Endothelial cell of umbilical vein (primary cell): ENCODE measurements around the gene SCARF2. TPM values are rescaled to one million over a fixed set of nuclear protein-coding genes. Genes with fewer than 3 reads are reported as not detected.

Experiments
- BruUV-seq: library from RNA; stranded (reverse); fragments of 400-500 nt; replicated peaks from 2 replicates; lab custom pipeline; 2021; lab: Mats Ljungman, UMichigan
- CTCF ChIA-PET: fragments of 300-600, 350-600 bp; sonication (Branson Sonifier 250); formaldehyde crosslinking; loops from one replicate; lab custom pipeline; 2021; ENCODE audit warnings: antibody characterized with exemption, inconsistent platforms; lab: Charles Lee
- POLR2A ChIA-PET: fragments of 300-600, 350-600 bp; sonication (Branson Sonifier 250); formaldehyde crosslinking; loops from one replicate; lab custom pipeline; 2021; ENCODE audit warnings: antibody characterized with exemption, inconsistent platforms; lab: Charles Lee
- DNase-seq: peaks from one replicate; pipeline ENCODE4 v3.0.0-alpha.2; 2011; ENCODE audit warnings: low read depth, low spot score
- FAIRE-seq: peaks from 2 replicates; lab custom pipeline; 2011; peaks lifted over from hg19 to GRCh38; lab: Jason Lieb, UNC
- H2AFZ ChIP-seq: 2 replicates; pipeline ENCODE4 v1.6.0; 2012; ENCODE audit warnings: low read depth, low read length, control low read depth, inconsistent platforms
- H3K27ac ChIP-seq: 2 replicates; pipeline ENCODE4 v1.5.1; 2011; ENCODE audit warnings: low read depth, mild to moderate bottlenecking, control low read depth, low read length, moderate library complexity; ENCODE audit not compliant: insufficient read depth
- H3K27me3 ChIP-seq, 2 experiments: 2 replicates each; pipeline versions ENCODE4 v1.6.0 to v1.6.1; 2011; ENCODE audit warnings: low read length in 2 of 2, mixed read lengths in 1 of 2; ENCODE audit not compliant: control insufficient read depth in 2 of 2, insufficient read depth in 2 of 2
- H3K36me3 ChIP-seq, 2 experiments: 2 replicates in 1 of 2; 3 replicates in 1 of 2; pipeline ENCODE4 v1.5.1; 2011; ENCODE audit warnings: low read length in 2 of 2, mild to moderate bottlenecking in 1 of 2, moderate library complexity in 1 of 2; ENCODE audit not compliant: control insufficient read depth in 2 of 2, insufficient read depth in 2 of 2; ENCODE audit errors: extremely low read depth in 1 of 2
- H3K4me1 ChIP-seq: 3 replicates; pipeline ENCODE4 v1.5.1; 2011; ENCODE audit warnings: mild to moderate bottlenecking, low read length; ENCODE audit not compliant: control insufficient read depth, insufficient read depth; ENCODE audit errors: extremely low read depth
- H3K4me2 ChIP-seq: 2 replicates; pipeline ENCODE4 v1.6.1; 2011; ENCODE audit warnings: low read length, control low read depth, mixed read lengths; ENCODE audit not compliant: insufficient read depth
- H3K4me3 ChIP-seq, 3 experiments: fragments of 200-600 bp in 1 of 3; sonication (generic), shearing (Covaris generic) in 1 of 3; replicated peaks in 1 of 3; 2 replicates each; pipeline ENCODE4 v1.5.1; 2011 to 2016; ENCODE audit warnings: control low read depth in 3 of 3, low read length in 3 of 3, mild to moderate bottlenecking in 2 of 3, inconsistent platforms in 1 of 3, low read depth in 1 of 3, moderate library complexity in 1 of 3; ENCODE audit not compliant: insufficient read depth in 1 of 3
- H3K79me2 ChIP-seq: 2 replicates; pipeline ENCODE4 v1.6.0; 2012; ENCODE audit warnings: low read length, inconsistent platforms; ENCODE audit not compliant: control insufficient read depth, insufficient read depth
- H3K9ac ChIP-seq: replicated peaks from 2 replicates; pipeline ENCODE3; 2011; ENCODE audit warnings: low read length, control low read depth; ENCODE audit not compliant: insufficient read depth; ENCODE audit errors: extremely low read depth
- H3K9me1 ChIP-seq: replicated peaks from 3 replicates; pipeline ENCODE4 v1.6.0; 2011; ENCODE audit warnings: mild to moderate bottlenecking, low read length; ENCODE audit not compliant: control insufficient read depth, insufficient read depth; ENCODE audit errors: extremely low read depth
- H3K9me3 ChIP-seq: replicated peaks from 2 replicates; pipeline ENCODE4 v1.5.1; 2012; ENCODE audit warnings: low read length, inconsistent platforms; ENCODE audit not compliant: control insufficient read depth, insufficient read depth
- H4K20me1 ChIP-seq: replicated peaks from 2 replicates; pipeline ENCODE3; 2011; ENCODE audit warnings: mild to moderate bottlenecking, low read length; ENCODE audit not compliant: control insufficient read depth, insufficient read depth; ENCODE audit errors: extremely low read depth
- FOS ChIP-seq: IDR thresholded peaks from 2 replicates; pipeline ENCODE4 v1.6.1; 2011; ENCODE audit warnings: mild to moderate bottlenecking, low read length, moderate library complexity, borderline replicate concordance; ENCODE audit not compliant: insufficient read depth
- GATA2 ChIP-seq: IDR thresholded peaks from 2 replicates; pipeline ENCODE4 v1.7.0; 2011; ENCODE audit warnings: low read depth, mild to moderate bottlenecking, moderate library complexity, mixed read lengths, low read length; ENCODE audit not compliant: insufficient read length, insufficient read depth
- JUN ChIP-seq: IDR thresholded peaks from 2 replicates; pipeline ENCODE4 v1.6.1; 2011; ENCODE audit warnings: borderline replicate concordance, low read depth; ENCODE audit not compliant: insufficient read length, insufficient read depth
- MYC ChIP-seq: IDR thresholded peaks from one replicate; pipeline ENCODE4 v1.6.1; 2011; ENCODE audit warnings: mild to moderate bottlenecking, low read depth, low read length
- POLR2A ChIP-seq: IDR thresholded peaks from 2 replicates; pipeline ENCODE4 v1.6.1; 2012; ENCODE audit warnings: low read depth, mild to moderate bottlenecking, control low read depth, low read length
- dilution Hi-C: fragments of 300-500 bp; cut with MboI; formaldehyde crosslinking; loops from one replicate; pipeline ENCODE4 v1.15.0; 2019; ENCODE audit warnings: low sequenced_read_pairs; ENCODE audit not compliant: extremely low pct_ligation_motif_present
- intact Hi-C: fragments of 100-400 bp; cut with micrococcal nuclease; formaldehyde crosslinking; loops from one replicate; pipeline ENCODE4 v1.10.0; 2022
- polyA plus RNA-seq, 4 experiments: library from polyadenylated mRNA; depleted of rRNA in 3 of 4; stranded (reverse) in 3 of 4; unstranded in 1 of 4; fragments of >200 nt; gene quantifications; 2 replicates each; pipeline versions ENCODE4 v1.2.1 to v1.2.3, GENCODE V29; 2011 to 2012; ENCODE audit warnings: missing spikeins in 1 of 4
- total RNA-seq: library from RNA; stranded (reverse); gene quantifications from 2 replicates; pipeline ENCODE4 v1.2.3, GENCODE V29; 2021
- TF ChIP-seq, protein P1 (sequence below), 2 donors: IDR thresholded peaks; 1 replicate in 1 of 2; 2 replicates in 1 of 2; pipeline ENCODE4 v1.5.1; 2011; ENCODE audit warnings: low read length in 2 of 2, mild to moderate bottlenecking in 2 of 2, moderate library complexity in 2 of 2, control low read depth in 1 of 2, inconsistent platforms in 1 of 2, low read depth in 1 of 2; ENCODE audit not compliant: insufficient read depth in 1 of 2; ENCODE audit errors: extremely low read depth in 1 of 2

SCARF2 gene
- total and polyA plus RNA-seq, 2 donors (not counting 3 experiments of a cell fraction or from before 2014, with no cell fraction given), result 15.7 to 20.1 TPM

- no peak for DNase-seq
- BruUV-seq, result no TSS peak
- Histone ChIP-seq H4K20me1 (no peaks in the 10 kb centered on the region), H3K27me3 (no peaks in the 10 kb centered on the region), H3K27ac (no peak overlapping the region), H3K9me1 (no peaks in the 10 kb centered on the region), H3K9me3 (no peaks in the 10 kb centered on the region), H3K4me1 (peaks cover 2% of the 10 kb centered on the region), H2AFZ (no peak overlapping the region), H3K4me2 (no peak overlapping the region), H3K4me3 (no peak overlapping the region), H3K79me2 (no peaks in the 10 kb centered on the region), H3K9ac (no peak overlapping the region), H3K36me3 (peaks cover 4 to 18% of the 10 kb centered on the region in 2 experiments)
- CTCF ChIA-PET, result interaction anchor here (2.6 kb wide), 1 partner anchor 8 kb away, joined by 23 read pairs; no protein-coding TSS in a partner anchor
- FAIRE-seq, result no peak
- TF ChIP-seq JUN (no peak), FOS (no peak), GATA2 (no peak)
- POLR2A ChIA-PET, result no interaction called here
- intact Hi-C loops (no loop called here), dilution Hi-C loops (no loop called here)
Observed at GRCh38 chr22:20426259-20426615, 11.4 kb downstream of the SCARF2 start.

GRCh38 chr22:20425566-20426258 lies 11.9 kb downstream of the SCARF2 start:
- no peaks in the 10 kb centered on the region for H3K27me3 ChIP-seq
- no peaks in the 10 kb centered on the region for H3K9me1 ChIP-seq
- no TSS peak for BruUV-seq
- H4K20me1 ChIP-seq, result no peaks in the 10 kb centered on the region
- ChIA-PET CTCF (no interaction called here), POLR2A (no interaction called here)
- no peaks in the 10 kb centered on the region for H3K9me3 ChIP-seq
- dilution Hi-C loops (no loop called here), intact Hi-C loops (no loop called here)
- H3K9ac ChIP-seq, result no peak overlapping the region
- H3K4me3 ChIP-seq, result no peak overlapping the region
- no peak overlapping the region for H3K27ac ChIP-seq
- no peak for FAIRE-seq
- H2AFZ ChIP-seq, result no peak overlapping the region
- H3K4me2 ChIP-seq, result no peak overlapping the region
- TF ChIP-seq FOS (no peak), MYC (no peak), POLR2A (no peak), JUN (no peak)
- TF ChIP-seq, protein P1, sequence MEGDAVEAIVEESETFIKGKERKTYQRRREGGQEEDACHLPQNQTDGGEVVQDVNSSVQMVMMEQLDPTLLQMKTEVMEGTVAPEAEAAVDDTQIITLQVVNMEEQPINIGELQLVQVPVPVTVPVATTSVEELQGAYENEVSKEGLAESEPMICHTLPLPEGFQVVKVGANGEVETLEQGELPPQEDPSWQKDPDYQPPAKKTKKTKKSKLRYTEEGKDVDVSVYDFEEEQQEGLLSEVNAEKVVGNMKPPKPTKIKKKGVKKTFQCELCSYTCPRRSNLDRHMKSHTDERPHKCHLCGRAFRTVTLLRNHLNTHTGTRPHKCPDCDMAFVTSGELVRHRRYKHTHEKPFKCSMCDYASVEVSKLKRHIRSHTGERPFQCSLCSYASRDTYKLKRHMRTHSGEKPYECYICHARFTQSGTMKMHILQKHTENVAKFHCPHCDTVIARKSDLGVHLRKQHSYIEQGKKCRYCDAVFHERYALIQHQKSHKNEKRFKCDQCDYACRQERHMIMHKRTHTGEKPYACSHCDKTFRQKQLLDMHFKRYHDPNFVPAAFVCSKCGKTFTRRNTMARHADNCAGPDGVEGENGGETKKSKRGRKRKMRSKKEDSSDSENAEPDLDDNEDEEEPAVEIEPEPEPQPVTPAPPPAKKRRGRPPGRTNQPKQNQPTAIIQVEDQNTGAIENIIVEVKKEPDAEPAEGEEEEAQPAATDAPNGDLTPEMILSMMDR (IDR thresholded peaks at IDR 0.05; ENCODE audit: extremely low read depth in 1 of 2, insufficient read depth in 1 of 2, low read depth in 1 of 2, low read length in 2 of 2), result no peak
- DNase-seq, result no peak
- peaks cover 4 to 18% of the 10 kb centered on the region in 2 experiments for H3K36me3 ChIP-seq
- H3K79me2 ChIP-seq, result no peaks in the 10 kb centered on the region
- H3K4me1 ChIP-seq, result no peaks in the 10 kb centered on the region
